ENCODE results near the gene SLC17A9. TPM values are rescaled to one million over a fixed set of nuclear protein-coding genes. Genes with fewer than 3 reads are reported as not detected.

SLC17A9 gene
- total and polyA plus RNA-seq, 2 of the 8 experiments (the other 6 are each of a cell fraction or from before 2014, with no cell fraction given) = 23.5 to 35.2 TPM

GRCh38 chr20:62978561-62978943 lies 26.0 kb downstream of the SLC17A9 start:
- H3K4me2 ChIP-seq (ENCODE audit: insufficient read depth in 1 of 2, low read depth in 2 of 2, low read length in 2 of 2) = no peak overlapping the region
- no peak overlapping the region for H2AK5ac ChIP-seq (ENCODE audit: low read depth, low read length)
- no peak for DNase-seq (ENCODE audit: low read depth in 1 of 2, low spot score in 2 of 2)
- H3K79me2 ChIP-seq (ENCODE audit: control insufficient read depth in 1 of 2, insufficient read depth in 2 of 2, low read length in 2 of 2) = no peaks in the 10 kb centered on the region
- no peak overlapping the region for H3K27ac ChIP-seq (ENCODE audit: low read depth, low read length)
- H3K36me3 ChIP-seq (ENCODE audit: control insufficient read depth in 2 of 4, insufficient read depth in 4 of 4, low read length in 3 of 4) = no peaks in the 10 kb centered on the region
- no peak for FAIRE-seq
- H3K18ac ChIP-seq (ENCODE audit: extremely low read depth, low read length) = no peak overlapping the region
- H3K9me3 ChIP-seq (ENCODE audit: insufficient read depth in 2 of 2, low read depth in 1 of 2, low read length in 1 of 2) = no peaks in the 10 kb centered on the region
- H3K27me3 ChIP-seq (replicated peaks in 1 of 4; ENCODE audit: control insufficient read depth in 3 of 4, extremely low read depth in 1 of 4, insufficient read depth in 3 of 4, low read length in 3 of 4) = peaks cover 0 to 22% (median 10%) of the 10 kb centered on the region in 4 experiments; a peak in 6 of 7 replicates
- no peak overlapping the region for H3K4ac ChIP-seq (replicated peaks; ENCODE audit: insufficient read length, low read depth, low read length)
- no peak overlapping the region for H3K9ac ChIP-seq (replicated peaks in 1 of 4; ENCODE audit: extremely low read depth in 1 of 4, low read depth in 3 of 4, low read length in 3 of 4)
- H2BK5ac ChIP-seq (ENCODE audit: low read depth, low read length) = peak overlapping the region; percentile 52; the same call in 1 of the 2 replicates
- no peak overlapping the region for H2AFZ ChIP-seq (ENCODE audit: low read length)
- no peak overlapping the region for H3K56ac ChIP-seq (replicated peaks; ENCODE audit: insufficient read length, low read depth, low read length)
- no peaks in the 10 kb centered on the region for H3K23me2 ChIP-seq (ENCODE audit: low read depth, low read length)
- H4K91ac ChIP-seq (replicated peaks; ENCODE audit: insufficient read length, low read length) = no peak overlapping the region
- H3K23ac ChIP-seq (ENCODE audit: insufficient read length) = no peak overlapping the region
- no peak overlapping the region for H2BK20ac ChIP-seq (ENCODE audit: low read length)
- no peak overlapping the region for H2BK120ac ChIP-seq (replicated peaks; ENCODE audit: low read depth, low read length)
- no peak overlapping the region for H4K5ac ChIP-seq (ENCODE audit: insufficient read length, low read depth, low read length)
- H4K20me1 ChIP-seq (replicated peaks in 1 of 2; ENCODE audit: control insufficient read depth in 1 of 2, insufficient read depth in 2 of 2, low read length in 2 of 2) = peaks cover 0 to 2% of the 10 kb centered on the region in 2 experiments
- POLR2A ChIA-PET (ENCODE audit: partially characterized antibody) = interaction anchor here (1.0 to 2.4 kb wide), 4 partner anchors 13 to 40 kb away, joined by 3 to 7 read pairs (median 5); partner anchors contain the start of gene GID8
- CTCF ChIA-PET (ENCODE audit: partially characterized antibody) = interaction anchor here (0.6 to 2.2 kb wide), 8 partner anchors 13 to 245 kb away, joined by 3 to 10 read pairs (median 4); partner anchors contain the start of gene SLC17A9
- WGBS, 2 experiments (ENCODE audit: extremely low coverage in 1 of 2, insufficient coverage in 1 of 2, insufficient read length in 1 of 2, insufficient replicate concordance in 2 of 2, low coverage in 1 of 2, low lambda C conversion rate in 2 of 2, missing lambda C conversion rate in 1 of 2) = 89% methylated on average over 5 of the region's 13 CpGs; no CpG with 5 or more reads in 1 of the 2 experiments
- H2BK15ac ChIP-seq (ENCODE audit: low read length) = no peak overlapping the region; the same call in 1 of the 2 replicates
- no peak overlapping the region for H3K14ac ChIP-seq (ENCODE audit: insufficient read length)
- H3K4me1 ChIP-seq (replicated peaks in 1 of 4; ENCODE audit: control insufficient read depth in 3 of 4, insufficient read depth in 4 of 4, low read length in 3 of 4) = peaks cover 2 to 33% (median 15%) of the 10 kb centered on the region in 4 experiments
- no peak overlapping the region for H3K4me3 ChIP-seq (ENCODE audit: extremely low read depth in 1 of 4, insufficient read depth in 2 of 4, low read depth in 3 of 4, low read length in 4 of 4)
- no peaks in the 10 kb centered on the region for H3K79me1 ChIP-seq (ENCODE audit: low read depth, low read length)
- no peak overlapping the region for H4K8ac ChIP-seq (ENCODE audit: extremely low read depth, insufficient read depth, low read length)
- H2BK12ac ChIP-seq (ENCODE audit: low read depth, low read length) = peak overlapping the region; percentile 75; the same call in 1 of the 2 replicates
- no peak for TF ChIP-seq HDAC6 (IDR thresholded peaks at IDR 0.05; ENCODE audit: low read depth, low read length)

All from H1 (cell line).